Vagina (tissue), 2 donors: ENCODE measurements around the gene EFTUD2. TPM values are rescaled to one million over a fixed set of nuclear protein-coding genes. Genes with fewer than 3 reads are reported as not detected.

Experiments
- DNase-seq, 2 donors: peaks; one replicate each; pipeline ENCODE4 v3.0.0-alpha.2; 2017; ENCODE audit errors: extremely low spot score in 2 of 2
- H3K27ac ChIP-seq: fragments of 200-600 bp; sonication (generic); one replicate; pipeline ENCODE4 v1.5.1; 2019
- H3K27me3 ChIP-seq: fragments of 200-600 bp; sonication (generic); one replicate; pipeline ENCODE4 v1.5.1; 2019
- H3K36me3 ChIP-seq, 2 donors: fragments of 200-600 bp; sonication (generic); one replicate each; pipeline ENCODE4 v1.5.1; 2017 to 2019
- H3K4me1 ChIP-seq: fragments of 200-600 bp; sonication (generic); one replicate; pipeline ENCODE4 v1.5.1; 2019
- H3K4me3 ChIP-seq, 2 donors: fragments of 200-600 bp; sonication (generic); 1 replicate in 1 of 2; 2 replicates in 1 of 2; pipeline ENCODE4 v1.5.1; 2016 to 2019
- H3K9me3 ChIP-seq: fragments of 200-600 bp; sonication (generic); one replicate; pipeline ENCODE4 v1.5.1; 2019
- POLR2A ChIP-seq, 2 donors: fragments of 450-650 bp; IDR thresholded peaks; one replicate each; pipeline ENCODE4 v1.6.1; 2017; ENCODE audit warnings: antibody characterized with exemption in 2 of 2, mild to moderate bottlenecking in 2 of 2, moderate library complexity in 2 of 2
- POLR2AphosphoS5 ChIP-seq, 2 donors: sonication (generic); formaldehyde crosslinking; IDR thresholded peaks; one replicate each; pipeline ENCODE4 v1.9.0; 2017; ENCODE audit warnings: antibody characterized with exemption in 2 of 2, mild to moderate bottlenecking in 2 of 2, low read depth in 1 of 2; ENCODE audit not compliant: insufficient read depth in 1 of 2
- intact Hi-C: fragments of 100-400 bp; cut with DNase I; formaldehyde crosslinking; loops from one replicate; pipeline ENCODE4 v1.15.1; 2023
- total RNA-seq: library from RNA; depleted of rRNA; stranded (reverse); fragments of >200 nt; gene quantifications from one replicate; pipeline ENCODE4 v1.2.3, GENCODE V29; 2016
- TF ChIP-seq, protein P1 (sequence below), 3 experiments: fragments of 450-650 bp in 2 of 3; fragments of 200-600 bp in 1 of 3; sonication (generic) in 1 of 3; IDR thresholded peaks; one replicate each; pipeline ENCODE4 v1.5.1; 2017 to 2019; ENCODE audit warnings: antibody characterized with exemption in 3 of 3, mild to moderate bottlenecking in 2 of 3, moderate library complexity in 2 of 3

The EFTUD2 gene
- total RNA-seq, 1 donor from 2014 or later: 55.5 TPM

DNA sequence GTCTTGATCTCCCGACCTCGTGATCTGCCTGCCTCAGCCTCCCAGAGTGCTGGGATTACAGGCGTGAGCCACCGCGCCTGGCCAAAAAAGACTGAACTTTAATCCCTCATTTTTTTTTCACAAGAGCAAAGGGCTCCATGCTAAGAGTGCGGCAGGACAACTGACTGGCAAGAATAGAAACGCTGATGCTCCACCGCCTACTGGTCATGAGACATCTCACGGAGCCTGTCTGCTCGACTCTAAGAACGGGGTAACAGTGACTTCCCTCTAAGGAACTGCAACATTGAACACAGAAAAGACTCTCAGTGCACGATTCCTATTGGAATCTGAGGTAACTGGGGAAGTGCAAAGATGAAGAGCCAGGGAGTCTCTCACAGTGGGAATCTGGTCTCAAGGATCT lies 27.7 kb downstream of the EFTUD2 start:
- intact Hi-C loops: no loop called here
- H3K9me3 ChIP-seq: no peaks in the 10 kb centered on the region
- no peak overlapping the region for H3K27ac ChIP-seq
- no peaks in the 10 kb centered on the region for H3K4me1 ChIP-seq
- peaks cover 0 to 72% of the 10 kb centered on the region in 2 donors for H3K36me3 ChIP-seq
- TF ChIP-seq POLR2AphosphoS5 (IDR thresholded peaks at IDR 0.05; ENCODE audit: insufficient read depth in 1 of 2, low read depth in 1 of 2) (no peak), POLR2A (IDR thresholded peaks at IDR 0.05) (no peak)
- TF ChIP-seq, protein P1, sequence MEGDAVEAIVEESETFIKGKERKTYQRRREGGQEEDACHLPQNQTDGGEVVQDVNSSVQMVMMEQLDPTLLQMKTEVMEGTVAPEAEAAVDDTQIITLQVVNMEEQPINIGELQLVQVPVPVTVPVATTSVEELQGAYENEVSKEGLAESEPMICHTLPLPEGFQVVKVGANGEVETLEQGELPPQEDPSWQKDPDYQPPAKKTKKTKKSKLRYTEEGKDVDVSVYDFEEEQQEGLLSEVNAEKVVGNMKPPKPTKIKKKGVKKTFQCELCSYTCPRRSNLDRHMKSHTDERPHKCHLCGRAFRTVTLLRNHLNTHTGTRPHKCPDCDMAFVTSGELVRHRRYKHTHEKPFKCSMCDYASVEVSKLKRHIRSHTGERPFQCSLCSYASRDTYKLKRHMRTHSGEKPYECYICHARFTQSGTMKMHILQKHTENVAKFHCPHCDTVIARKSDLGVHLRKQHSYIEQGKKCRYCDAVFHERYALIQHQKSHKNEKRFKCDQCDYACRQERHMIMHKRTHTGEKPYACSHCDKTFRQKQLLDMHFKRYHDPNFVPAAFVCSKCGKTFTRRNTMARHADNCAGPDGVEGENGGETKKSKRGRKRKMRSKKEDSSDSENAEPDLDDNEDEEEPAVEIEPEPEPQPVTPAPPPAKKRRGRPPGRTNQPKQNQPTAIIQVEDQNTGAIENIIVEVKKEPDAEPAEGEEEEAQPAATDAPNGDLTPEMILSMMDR (IDR thresholded peaks at IDR 0.05): no peak
- H3K4me3 ChIP-seq: no peak overlapping the region
- H3K27me3 ChIP-seq: no peaks in the 10 kb centered on the region
- no peak for DNase-seq

DNA sequence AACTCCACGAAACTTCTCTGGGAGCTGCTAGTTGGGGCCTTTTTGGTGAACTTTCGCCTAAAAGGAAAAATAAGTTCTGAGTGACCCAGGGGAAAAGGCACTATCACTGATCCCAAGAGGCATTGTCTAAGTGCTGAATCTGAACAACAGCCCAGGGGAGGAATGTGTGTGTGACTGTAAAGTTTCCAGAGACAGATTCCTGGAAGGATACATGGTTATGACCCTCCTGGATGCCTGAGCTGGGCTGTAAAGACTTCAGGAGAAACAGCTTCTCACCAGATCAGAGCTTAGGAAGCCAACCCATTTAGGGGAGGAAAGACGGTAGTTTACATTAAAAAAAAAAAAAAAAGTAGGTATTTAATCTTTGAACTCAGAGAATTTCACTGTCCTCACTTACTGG lies 31.4 kb downstream of the EFTUD2 start:
- H3K4me1 ChIP-seq: no peaks in the 10 kb centered on the region
- H3K27ac ChIP-seq: no peak overlapping the region
- DNase-seq: no peak
- intact Hi-C loops: loop anchor here (5.0 kb wide), 1 partner anchor 91 kb away; no protein-coding TSS in a partner anchor
- H3K4me3 ChIP-seq: no peak overlapping the region
- TF ChIP-seq POLR2AphosphoS5 (IDR thresholded peaks at IDR 0.05; ENCODE audit: insufficient read depth in 1 of 2, low read depth in 1 of 2) (no peak), POLR2A (IDR thresholded peaks at IDR 0.05) (no peak)
- TF ChIP-seq, protein P1 (IDR thresholded peaks at IDR 0.05): no peak
- peaks cover 0 to 62% of the 10 kb centered on the region in 2 donors for H3K36me3 ChIP-seq
- H3K9me3 ChIP-seq: no peaks in the 10 kb centered on the region
- no peaks in the 10 kb centered on the region for H3K27me3 ChIP-seq

DNA sequence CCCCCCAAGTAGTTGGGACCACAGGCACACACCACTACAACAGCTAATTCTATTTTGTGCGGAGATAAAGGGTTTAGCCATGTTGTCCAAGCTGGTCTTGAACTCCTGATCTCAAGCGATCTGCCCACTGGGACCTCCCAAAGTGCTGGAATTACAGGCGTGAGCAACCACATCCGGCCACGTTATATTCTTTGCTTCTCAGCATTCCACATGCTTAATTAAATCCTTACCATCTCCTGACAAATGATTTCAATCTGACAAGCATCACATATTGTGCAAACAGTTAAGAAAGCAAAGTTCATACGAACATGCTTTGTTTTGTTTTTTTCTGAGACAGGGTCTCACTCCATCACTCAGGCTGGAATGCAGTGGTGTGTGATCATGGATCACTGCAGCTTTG lies 33.3 kb downstream of the EFTUD2 start:
- Histone ChIP-seq H3K9me3 (no peaks in the 10 kb centered on the region), H3K27ac (peak overlapping the region; percentile 22), H3K4me1 (no peaks in the 10 kb centered on the region), H3K27me3 (no peaks in the 10 kb centered on the region), H3K36me3 (peaks cover 0 to 64% of the 10 kb centered on the region in 2 donors), H3K4me3 (no peak overlapping the region)
- intact Hi-C loops: loop anchor here (5.0 kb wide), 1 partner anchor 89 kb away; no protein-coding TSS in a partner anchor
- no peak for TF ChIP-seq POLR2AphosphoS5 (IDR thresholded peaks at IDR 0.05; ENCODE audit: insufficient read depth in 1 of 2, low read depth in 1 of 2)
- TF ChIP-seq, protein P1 (IDR thresholded peaks at IDR 0.05): no peak
- no peak for DNase-seq

DNA sequence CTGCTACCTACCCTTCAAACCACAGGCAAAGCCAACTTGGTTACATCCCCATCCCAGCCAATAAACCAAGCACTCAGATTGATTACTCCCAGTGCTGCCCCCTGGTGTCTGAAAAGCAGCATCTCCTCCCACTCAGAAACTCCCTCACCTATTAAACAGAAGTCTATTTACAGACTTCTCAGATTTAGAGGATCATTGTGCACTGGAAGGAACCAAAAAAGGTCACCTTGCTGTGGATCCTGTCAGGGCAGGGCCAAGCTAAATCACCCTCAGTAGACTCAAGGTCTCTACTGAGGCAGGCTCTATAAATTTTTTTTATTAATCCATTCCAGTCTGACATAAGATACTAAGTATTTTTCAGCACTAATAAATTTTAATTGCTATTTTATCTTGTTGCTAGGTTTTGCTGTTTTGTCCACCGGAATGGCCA lies 34.0 kb downstream of the EFTUD2 start:
- intact Hi-C loops: loop anchor here (5.0 kb wide), 1 partner anchor 88 kb away; no protein-coding TSS in a partner anchor
- Histone ChIP-seq H3K27ac (peak overlapping the region; percentile 12), H3K9me3 (no peaks in the 10 kb centered on the region), H3K4me1 (no peaks in the 10 kb centered on the region), H3K4me3 (no peak overlapping the region), H3K36me3 (peaks cover 0 to 59% of the 10 kb centered on the region in 2 donors), H3K27me3 (no peaks in the 10 kb centered on the region)
- DNase-seq: no peak
- TF ChIP-seq POLR2AphosphoS5 (IDR thresholded peaks at IDR 0.05; ENCODE audit: insufficient read depth in 1 of 2, low read depth in 1 of 2) (peak in 1 of 2 donors; percentile 15), POLR2A (IDR thresholded peaks at IDR 0.05) (no peak)
- TF ChIP-seq, protein P1 (IDR thresholded peaks at IDR 0.05): peak; percentile 80 to 94 (median 81)

DNA sequence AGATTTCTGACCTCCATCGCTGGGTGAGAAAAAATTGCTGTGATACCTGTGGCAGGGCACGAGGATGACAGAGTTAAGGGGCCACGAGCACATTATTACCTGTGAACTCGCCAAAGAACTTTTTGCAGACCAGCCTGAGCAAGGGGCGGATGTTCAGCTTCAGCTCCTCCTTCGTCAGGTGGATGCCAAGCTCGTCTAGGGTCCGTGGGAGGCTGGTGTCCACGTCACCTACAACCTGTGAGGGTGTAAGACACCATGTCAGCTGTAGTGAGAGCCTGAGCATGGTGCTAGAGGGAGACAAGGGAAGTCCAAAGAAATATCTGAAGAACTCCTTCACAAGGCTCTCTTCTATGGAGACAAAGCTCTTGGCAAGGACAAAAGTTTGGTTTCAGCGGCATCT lies 34.4 kb downstream of the EFTUD2 start:
- Histone ChIP-seq H3K4me3 (no peak overlapping the region), H3K27ac (peak overlapping the region; percentile 12), H3K36me3 (peaks cover 0 to 59% of the 10 kb centered on the region in 2 donors), H3K27me3 (no peaks in the 10 kb centered on the region), H3K9me3 (no peaks in the 10 kb centered on the region), H3K4me1 (no peaks in the 10 kb centered on the region)
- TF ChIP-seq POLR2A (IDR thresholded peaks at IDR 0.05) (no peak), POLR2AphosphoS5 (IDR thresholded peaks at IDR 0.05; ENCODE audit: insufficient read depth in 1 of 2, low read depth in 1 of 2) (no peak)
- TF ChIP-seq, protein P1 (IDR thresholded peaks at IDR 0.05): no peak
- DNase-seq: no peak
- intact Hi-C loops: loop anchor here (5.0 kb wide), 1 partner anchor 88 kb away; no protein-coding TSS in a partner anchor
